ENCODE measurements around the gene BCAN. TPM values are rescaled to one million over a fixed set of nuclear protein-coding genes. Genes with fewer than 3 reads are reported as not detected.

Gene BCAN
- polyA plus RNA-seq, 1 donor (not counting 4 experiments of a cell fraction or from before 2014, with no cell fraction given): not detected

DNA sequence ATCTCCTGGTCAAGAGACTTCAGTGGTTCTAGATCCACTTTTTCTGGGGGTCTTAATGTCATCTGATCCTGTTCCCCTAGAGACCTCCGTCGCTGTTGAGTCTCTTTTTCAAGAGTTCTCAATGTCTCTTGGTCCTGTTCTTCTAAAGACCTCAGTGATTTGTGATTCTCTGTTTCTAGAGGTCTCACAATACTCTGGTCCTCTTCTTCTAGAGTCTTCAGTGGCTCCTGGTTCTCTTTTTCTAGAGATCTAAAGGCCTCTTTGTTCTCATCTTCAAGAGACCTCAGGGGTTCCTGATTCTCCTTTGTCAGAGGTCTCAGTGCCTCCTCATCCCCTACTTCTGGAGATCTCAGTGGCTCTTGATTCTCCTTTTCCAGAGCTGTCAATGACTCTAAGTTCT lies 29.9 kb downstream of the BCAN start:
- H3K4me3 ChIP-seq (ENCODE audit: control insufficient read depth in 2 of 3, extremely low read depth in 1 of 3, insufficient read depth in 2 of 3, low read depth in 1 of 3, low read length in 3 of 3): no peak overlapping the region

DNA sequence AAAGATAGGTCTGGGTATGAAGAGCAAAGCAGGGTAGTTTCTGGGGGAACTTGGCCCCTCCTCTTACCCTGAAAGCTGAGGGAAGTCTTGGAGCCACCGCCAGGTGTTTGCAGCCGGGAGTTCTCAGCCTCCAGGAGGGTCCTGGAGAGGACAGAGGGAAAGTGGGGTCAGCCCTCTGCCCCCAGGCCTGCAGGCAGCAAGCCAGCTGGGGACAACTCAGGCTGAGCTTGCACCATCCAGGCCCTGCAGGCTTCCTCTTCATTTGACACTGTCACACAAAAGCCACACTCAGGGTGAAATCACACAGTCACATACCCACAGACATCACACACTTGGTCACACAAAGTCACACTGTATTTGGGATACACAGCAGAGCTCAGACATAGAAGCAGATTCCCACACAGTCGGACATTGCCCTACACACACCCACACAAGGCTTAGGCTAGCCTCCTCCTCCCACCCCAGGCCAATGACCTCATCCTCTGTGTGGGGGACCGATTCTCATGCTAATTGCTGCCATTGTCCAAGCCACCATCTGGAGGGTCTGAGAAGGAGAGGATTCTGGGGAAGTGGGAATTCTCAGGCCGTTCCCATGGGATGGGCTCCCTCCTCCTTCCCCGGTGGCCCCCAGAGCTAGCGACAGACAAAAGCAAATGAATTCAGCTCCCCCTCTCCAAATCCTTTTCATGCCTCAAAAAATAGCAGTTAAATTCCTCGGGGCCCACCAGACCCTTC lies 31.6 kb downstream of the BCAN start:
- no peak overlapping the region for H3K27ac ChIP-seq (ENCODE audit: control insufficient read depth, insufficient read depth, low read length)
- H3K27me3 ChIP-seq (ENCODE audit: control insufficient read depth, extremely low read depth, insufficient read depth, low read length): peaks cover 77% of the 10 kb centered on the region
- no peaks in the 10 kb centered on the region for H3K9me3 ChIP-seq (ENCODE audit: control insufficient read depth, low read depth, low read length)
- no peak overlapping the region for H3K4me2 ChIP-seq (ENCODE audit: control insufficient read depth, extremely low read depth, insufficient read depth, low read depth, low read length)
- peaks cover 6% of the 10 kb centered on the region for H3K4me1 ChIP-seq (ENCODE audit: control insufficient read depth, extremely low read depth, insufficient read depth, low read length)
- no peaks in the 10 kb centered on the region for H4K20me1 ChIP-seq (ENCODE audit: control insufficient read depth, extremely low read depth, insufficient read depth, low read length)
- no peaks in the 10 kb centered on the region for H3K36me3 ChIP-seq (ENCODE audit: control insufficient read depth in 2 of 2, extremely low read depth in 1 of 2, insufficient read depth in 2 of 2, low read length in 2 of 2)
- H2AFZ ChIP-seq (ENCODE audit: control insufficient read depth, low read length): no peak overlapping the region
- no peaks in the 10 kb centered on the region for H3K79me2 ChIP-seq (ENCODE audit: control insufficient read depth, insufficient read depth, low read length)
- FAIRE-seq: no peak
- H3K4me3 ChIP-seq (ENCODE audit: control insufficient read depth in 2 of 3, extremely low read depth in 1 of 3, insufficient read depth in 2 of 3, low read depth in 1 of 3, low read length in 3 of 3): no peak overlapping the region
- no peak for TF ChIP-seq CTCF (optimal IDR thresholded peaks at IDR 0.05 in 1 of 3, IDR thresholded peaks at IDR 0.05 in 1 of 3, conservative IDR thresholded peaks at IDR 0.05 in 1 of 3; ENCODE audit: extremely low read depth in 1 of 3, insufficient read depth in 2 of 3, low read length in 3 of 3)
- TF ChIP-seq EZH2 (IDR thresholded peaks at IDR 0.05; ENCODE audit: low read length): no peak
- no peak overlapping the region for H3K9ac ChIP-seq (ENCODE audit: control insufficient read depth, extremely low read depth, insufficient read depth, low read length)
- H3K9me1 ChIP-seq (ENCODE audit: control insufficient read depth, extremely low read depth, insufficient read depth, low read length): no peaks in the 10 kb centered on the region
- dilution Hi-C loops (cut with MboI; ENCODE audit: extremely low pct_ligation_motif_present, low sequenced_read_pairs): no loop called here
- no peak for DNase-seq (ENCODE audit: low read depth, low spot score)

More for the DNA sequence above, 29.9 kb downstream of the BCAN start:
- TF ChIP-seq EZH2 (IDR thresholded peaks at IDR 0.05; ENCODE audit: low read length) (no peak), CTCF (optimal IDR thresholded peaks at IDR 0.05 in 1 of 3, IDR thresholded peaks at IDR 0.05 in 1 of 3, conservative IDR thresholded peaks at IDR 0.05 in 1 of 3; ENCODE audit: extremely low read depth in 1 of 3, insufficient read depth in 2 of 3, low read length in 3 of 3) (no peak)
- Histone ChIP-seq H3K79me2 (ENCODE audit: control insufficient read depth, insufficient read depth, low read length) (no peaks in the 10 kb centered on the region), H3K27ac (ENCODE audit: control insufficient read depth, insufficient read depth, low read length) (no peak overlapping the region), H4K20me1 (ENCODE audit: control insufficient read depth, extremely low read depth, insufficient read depth, low read length) (no peaks in the 10 kb centered on the region), H3K9me1 (ENCODE audit: control insufficient read depth, extremely low read depth, insufficient read depth, low read length) (no peaks in the 10 kb centered on the region), H3K9ac (ENCODE audit: control insufficient read depth, extremely low read depth, insufficient read depth, low read length) (no peak overlapping the region), H3K36me3 (ENCODE audit: control insufficient read depth in 2 of 2, extremely low read depth in 1 of 2, insufficient read depth in 2 of 2, low read length in 2 of 2) (no peaks in the 10 kb centered on the region), H3K4me2 (ENCODE audit: control insufficient read depth, extremely low read depth, insufficient read depth, low read depth, low read length) (no peak overlapping the region), H3K4me1 (ENCODE audit: control insufficient read depth, extremely low read depth, insufficient read depth, low read length) (no peaks in the 10 kb centered on the region), H3K9me3 (ENCODE audit: control insufficient read depth, low read depth, low read length) (no peaks in the 10 kb centered on the region), H3K27me3 (ENCODE audit: control insufficient read depth, extremely low read depth, insufficient read depth, low read length) (peaks cover 60% of the 10 kb centered on the region), H2AFZ (ENCODE audit: control insufficient read depth, low read length) (no peak overlapping the region)
- dilution Hi-C loops (cut with MboI; ENCODE audit: extremely low pct_ligation_motif_present, low sequenced_read_pairs): no loop called here
- FAIRE-seq (no peak), DNase-seq (ENCODE audit: low read depth, low spot score) (no peak)

Data from keratinocyte (primary cell).